OCI-LY7 (cell line): ENCODE measurements around the gene KRTAP5-10.

ENCODE experiments used
- CTCF ChIP-seq: fragments of 200-600 bp; sonication (generic); conservative IDR thresholded peaks from 2 replicates; pipeline ENCODE4 v1.5.1; 2014; ENCODE audit warnings: mild to moderate bottlenecking, antibody characterized with exemption, low read length, moderate library complexity, mixed read lengths
- EZH2phosphoT487 ChIP-seq: fragments of 200-600 bp; sonication (generic); IDR thresholded peaks from 2 replicates; pipeline ENCODE4 v1.6.1; 2018; ENCODE audit warnings: low read depth, borderline replicate concordance, mild to moderate bottlenecking, mixed run types, antibody characterized with exemption, low read length, moderate library complexity, mixed read lengths

- TF ChIP-seq CTCF (no peak), EZH2phosphoT487 (no peak)
Measured at GRCh38 chr11:71527576-71528210, 37.7 kb upstream of the KRTAP5-10 start.
